ENCODE measurements around the gene NIPA2.

NIPA2 gene

DNA sequence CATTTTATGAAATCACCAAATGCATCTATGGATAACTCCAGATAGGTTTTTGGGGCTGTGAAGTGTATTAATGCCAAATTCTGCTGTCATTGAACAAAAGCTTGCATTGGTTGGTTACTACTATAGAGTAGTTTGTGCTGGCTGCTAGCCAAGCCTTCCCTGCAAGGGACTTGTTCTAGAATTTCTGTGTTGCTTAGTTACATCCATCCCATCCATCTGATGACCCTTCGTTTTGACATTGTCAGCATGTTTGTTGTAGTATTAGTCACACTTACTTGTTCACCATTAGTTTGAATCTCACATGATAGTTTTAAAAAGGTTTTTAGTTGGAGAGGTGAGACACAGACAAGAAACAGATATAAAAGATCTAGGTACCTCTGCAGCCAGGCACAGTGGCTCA is 7.0 kb upstream of the NIPA2 start:
- in situ Hi-C loops (cut with MboI; ENCODE audit: low sequenced_read_pairs) = no loop called here

DNA sequence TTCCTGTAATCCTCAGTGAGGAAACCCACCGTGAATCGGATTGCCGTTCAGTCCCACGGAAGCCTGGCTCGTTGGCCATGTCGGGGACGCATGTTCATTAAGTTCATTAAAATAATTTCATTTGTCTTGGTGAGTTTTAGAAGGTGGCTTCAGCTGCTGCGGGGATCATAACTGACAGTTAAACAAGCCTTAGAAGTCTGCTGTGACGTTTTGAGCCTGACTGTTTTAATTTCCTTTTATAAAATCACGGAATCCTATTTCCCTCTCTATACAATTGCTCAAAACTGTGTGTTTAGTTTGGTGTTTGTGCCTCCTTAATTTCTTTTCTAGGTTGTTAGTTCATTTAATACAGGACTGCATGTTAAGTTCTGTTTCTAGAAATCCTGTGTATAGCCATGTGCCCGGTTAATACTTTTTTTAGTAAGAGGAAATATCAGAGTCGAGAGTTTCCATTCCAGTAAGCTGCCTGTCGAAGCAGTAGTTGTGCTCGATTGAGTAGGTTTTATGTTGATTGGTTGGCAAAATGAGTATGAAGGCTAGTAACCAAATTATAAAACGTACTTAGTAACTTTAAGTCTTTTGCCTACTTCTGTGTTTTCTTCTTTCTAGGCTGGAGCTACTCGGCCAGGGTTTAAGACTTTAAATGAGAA is 705 bp downstream of the NIPA2 start:
- in situ Hi-C loops (cut with MboI; ENCODE audit: low sequenced_read_pairs) = no loop called here

DNA sequence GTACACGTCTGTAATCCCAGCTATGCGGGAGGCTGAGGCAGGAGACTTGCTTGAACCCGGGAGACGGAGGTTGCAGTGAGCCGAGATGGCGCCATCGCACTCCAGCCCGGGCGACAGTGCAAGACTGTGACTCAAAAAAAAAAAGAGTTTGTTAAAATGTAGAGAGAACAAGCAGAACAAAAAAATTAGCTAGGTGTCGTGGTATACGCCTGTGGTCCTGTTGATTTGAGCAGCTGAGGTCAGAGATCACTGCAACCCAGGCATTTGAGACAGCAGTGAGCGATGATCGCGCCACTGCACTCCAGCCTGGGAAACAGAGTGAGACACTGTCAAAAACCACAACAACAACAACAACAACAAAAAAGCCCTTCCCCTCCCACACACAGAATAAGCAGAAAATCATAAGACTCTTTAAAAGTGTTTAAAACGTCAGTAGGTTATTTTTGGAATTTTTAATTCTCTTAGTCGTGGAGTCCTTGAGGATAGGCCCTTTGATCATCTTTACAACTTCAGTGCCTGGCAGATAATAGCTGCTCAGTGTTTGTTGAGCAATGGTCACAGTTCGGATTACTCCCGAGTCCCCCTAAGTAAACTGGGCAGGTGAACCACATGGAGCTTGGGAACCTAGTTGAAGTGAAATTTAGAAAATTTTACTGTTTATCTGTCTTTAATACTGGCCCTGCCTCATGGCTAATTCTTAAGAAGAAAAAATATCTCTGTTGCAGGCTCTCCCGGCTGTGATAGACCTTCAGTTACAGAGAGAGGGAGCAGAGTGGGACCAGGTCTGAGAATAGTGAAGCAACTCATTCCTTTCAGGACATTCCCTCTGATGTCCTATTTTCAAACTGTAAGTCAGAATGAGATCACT is 6.2 kb downstream of the NIPA2 start:
- in situ Hi-C loops (cut with MboI; ENCODE audit: low sequenced_read_pairs) = no loop called here

DNA sequence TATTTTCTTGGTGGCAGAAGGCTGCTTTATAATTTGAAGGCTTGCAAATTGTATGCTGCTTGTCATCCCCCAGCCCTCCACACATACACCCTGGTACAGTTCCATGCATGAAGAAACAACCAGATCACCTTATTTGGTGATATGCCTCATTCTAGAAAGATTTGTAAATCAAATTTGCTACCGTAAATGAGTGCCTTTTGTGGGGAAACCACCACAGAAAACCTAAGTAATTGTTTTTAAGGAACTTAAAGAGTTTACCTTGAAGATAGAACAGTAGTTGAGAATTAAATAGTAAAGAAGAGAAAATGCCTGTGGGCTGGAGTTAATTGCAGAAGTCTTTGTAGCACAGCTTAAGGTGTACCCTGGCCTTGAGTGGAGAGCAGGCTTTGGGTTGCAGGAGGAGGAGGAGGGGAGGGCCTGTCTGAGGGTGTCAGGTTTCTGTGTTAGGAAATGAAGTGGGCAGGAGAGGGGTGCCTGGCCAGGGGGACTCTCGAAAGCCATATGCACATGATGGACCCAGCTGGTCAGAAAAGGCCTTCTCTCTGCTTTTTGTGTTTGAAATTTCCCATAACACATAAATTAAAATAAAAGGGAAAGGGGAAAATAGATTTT is 6.9 kb downstream of the NIPA2 start:
- in situ Hi-C loops (cut with MboI; ENCODE audit: low sequenced_read_pairs) = no loop called here

DNA sequence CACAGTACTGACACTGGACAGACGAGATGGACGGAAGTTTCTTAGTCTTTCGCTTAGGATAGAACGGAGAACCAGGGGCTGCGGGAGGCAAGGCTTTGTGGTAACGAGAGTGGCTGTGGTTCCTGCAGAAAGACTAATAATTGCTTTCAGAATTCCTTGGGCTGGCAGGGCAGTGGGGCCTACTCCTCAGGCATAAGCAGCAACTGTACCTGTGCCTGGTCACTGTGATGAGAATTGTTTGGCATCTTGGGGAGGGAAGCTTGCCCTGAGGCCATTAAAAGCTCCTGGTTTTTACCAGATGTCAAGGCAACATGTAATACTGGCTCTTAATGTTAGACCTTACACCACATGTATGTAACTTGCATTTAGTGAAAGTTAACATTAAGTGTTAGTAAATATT is 7.6 kb downstream of the NIPA2 start:
- in situ Hi-C loops (cut with MboI; ENCODE audit: low sequenced_read_pairs) = no loop called here

DNA sequence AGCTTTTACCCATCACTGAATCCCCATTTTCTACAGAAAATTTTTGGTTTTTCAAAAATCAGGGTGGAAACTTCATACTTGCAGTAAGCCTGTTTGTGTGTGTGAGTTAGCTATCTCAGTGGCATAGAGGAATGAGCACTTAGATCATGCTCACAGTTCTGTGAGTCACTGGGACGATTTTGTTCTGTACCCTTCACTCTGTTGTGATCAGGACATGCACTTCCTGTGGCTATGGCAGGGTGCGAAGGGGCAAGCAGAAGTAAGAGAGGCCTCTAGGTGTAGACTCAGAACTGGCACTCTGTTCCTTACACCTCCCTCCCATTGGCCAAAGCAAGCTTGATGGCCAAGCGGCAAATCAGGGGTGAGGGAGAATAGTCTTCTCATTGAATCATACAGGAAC is 11.6 kb downstream of the NIPA2 start:
- in situ Hi-C loops (cut with MboI; ENCODE audit: low sequenced_read_pairs) = no loop called here

DNA sequence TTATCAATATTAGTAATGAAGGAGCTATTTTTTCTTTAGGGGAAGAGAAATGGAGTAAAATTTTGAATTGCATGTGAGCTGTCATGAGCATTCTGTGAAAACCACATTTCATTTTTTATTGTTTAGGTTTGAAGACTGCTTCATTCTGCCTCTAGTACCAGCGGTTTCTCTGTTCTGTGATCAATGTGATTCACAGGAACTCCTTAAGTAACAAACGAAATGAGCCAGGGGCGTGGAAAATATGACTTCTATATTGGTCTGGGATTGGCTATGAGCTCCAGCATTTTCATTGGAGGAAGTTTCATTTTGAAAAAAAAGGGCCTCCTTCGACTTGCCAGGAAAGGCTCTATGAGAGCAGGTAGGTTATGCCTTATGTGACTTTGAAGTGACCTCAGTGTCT is 13.0 kb downstream of the NIPA2 start:
- in situ Hi-C loops (cut with MboI; ENCODE audit: low sequenced_read_pairs) = no loop called here

DNA sequence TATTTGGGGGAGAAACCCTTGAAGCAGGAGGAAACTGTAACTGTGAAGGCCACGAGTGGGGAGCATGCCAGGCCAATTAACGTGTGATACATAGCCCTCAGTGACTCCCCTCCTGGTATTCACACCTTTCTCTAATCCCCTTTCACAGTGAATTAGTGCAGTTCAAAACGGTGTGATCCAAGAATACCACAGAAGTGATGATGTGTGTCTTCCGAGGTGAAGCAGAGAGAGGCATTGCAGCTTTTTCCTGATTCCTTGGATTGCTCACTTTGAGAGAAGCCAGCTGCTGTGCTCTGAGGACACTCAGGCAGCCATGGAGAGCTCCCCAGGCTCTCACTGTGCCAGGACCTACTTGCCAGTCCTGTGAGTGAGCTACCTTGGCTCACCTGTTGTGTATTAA is 17.3 kb downstream of the NIPA2 start:
- in situ Hi-C loops (cut with MboI; ENCODE audit: low sequenced_read_pairs) = no loop called here

DNA sequence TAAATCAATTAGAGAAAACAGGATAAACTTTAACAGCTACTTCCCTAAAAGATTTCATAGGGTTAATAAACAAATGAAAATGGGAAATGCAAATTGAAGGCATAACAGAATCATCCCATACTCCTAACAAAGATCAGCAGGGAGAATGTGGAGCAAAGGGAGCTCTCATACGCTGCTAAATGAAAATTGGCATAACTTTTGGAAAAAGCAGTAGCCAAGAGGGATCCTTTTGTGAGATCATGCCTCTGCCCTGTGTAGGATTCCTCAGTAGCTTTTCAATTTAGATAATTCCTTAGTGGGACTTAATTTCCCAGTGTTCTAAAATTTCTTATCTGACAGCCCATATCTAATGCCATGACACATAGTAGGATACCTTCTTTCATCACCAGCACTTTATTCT is 18.2 kb downstream of the NIPA2 start:
- in situ Hi-C loops (cut with MboI; ENCODE audit: low sequenced_read_pairs) = no loop called here

DNA sequence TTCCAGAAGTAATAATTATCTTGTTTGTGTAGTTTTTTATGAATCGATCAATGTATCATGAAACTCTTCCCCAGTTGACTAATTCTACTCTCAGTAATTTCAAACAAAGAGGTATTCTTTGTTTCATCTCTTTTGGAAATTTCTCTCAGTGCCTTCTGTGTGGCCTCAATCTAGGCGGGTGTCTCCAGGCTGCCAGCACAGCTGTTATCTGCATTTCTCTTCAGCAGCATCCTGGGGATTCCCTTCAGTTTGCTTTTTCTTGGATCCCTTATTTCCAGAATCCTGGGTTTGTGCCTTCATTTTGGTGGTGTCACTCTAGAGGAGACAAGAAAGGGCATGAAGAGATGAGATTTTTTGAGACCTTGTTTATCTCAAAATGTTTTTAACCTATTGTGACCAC is 22.7 kb downstream of the NIPA2 start:
- in situ Hi-C loops (cut with MboI; ENCODE audit: low sequenced_read_pairs) = no loop called here

DNA sequence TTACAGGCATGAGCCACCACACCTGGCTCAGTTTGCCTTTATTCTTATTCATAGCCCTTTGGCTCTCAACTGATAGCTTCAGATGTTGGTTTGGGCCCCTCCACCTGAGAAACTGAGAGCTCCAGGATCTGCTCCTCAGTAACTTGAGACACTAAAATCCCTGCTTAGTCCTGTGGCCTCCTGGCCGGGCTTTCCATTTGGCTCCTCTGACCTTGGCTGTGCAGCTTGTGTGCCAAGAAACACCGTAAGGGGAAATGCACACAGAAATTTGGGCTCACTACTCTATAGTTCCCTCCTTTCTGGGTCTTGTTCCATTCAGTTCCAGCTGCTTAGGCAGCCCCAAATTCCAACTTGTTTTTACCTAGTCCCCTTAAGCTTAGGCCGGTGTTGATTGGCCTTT is 24.9 kb downstream of the NIPA2 start:
- in situ Hi-C loops (cut with MboI; ENCODE audit: low sequenced_read_pairs) = no loop called here

DNA sequence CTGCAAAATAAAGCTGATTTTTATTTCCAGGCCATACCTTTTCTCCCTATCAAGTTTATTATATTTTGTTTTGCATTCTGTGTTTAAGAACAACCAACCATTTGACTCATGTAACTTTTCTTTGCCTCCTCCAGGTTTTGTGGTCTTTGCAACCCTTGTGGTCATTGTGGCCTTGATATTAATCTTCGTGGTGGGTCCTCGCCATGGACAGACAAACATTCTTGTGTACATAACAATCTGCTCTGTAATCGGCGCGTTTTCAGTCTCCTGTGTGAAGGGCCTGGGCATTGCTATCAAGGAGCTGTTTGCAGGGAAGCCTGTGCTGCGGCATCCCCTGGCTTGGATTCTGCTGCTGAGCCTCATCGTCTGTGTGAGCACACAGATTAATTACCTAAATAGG is 27.6 kb downstream of the NIPA2 start:
- in situ Hi-C loops (cut with MboI; ENCODE audit: low sequenced_read_pairs) = no loop called here

DNA sequence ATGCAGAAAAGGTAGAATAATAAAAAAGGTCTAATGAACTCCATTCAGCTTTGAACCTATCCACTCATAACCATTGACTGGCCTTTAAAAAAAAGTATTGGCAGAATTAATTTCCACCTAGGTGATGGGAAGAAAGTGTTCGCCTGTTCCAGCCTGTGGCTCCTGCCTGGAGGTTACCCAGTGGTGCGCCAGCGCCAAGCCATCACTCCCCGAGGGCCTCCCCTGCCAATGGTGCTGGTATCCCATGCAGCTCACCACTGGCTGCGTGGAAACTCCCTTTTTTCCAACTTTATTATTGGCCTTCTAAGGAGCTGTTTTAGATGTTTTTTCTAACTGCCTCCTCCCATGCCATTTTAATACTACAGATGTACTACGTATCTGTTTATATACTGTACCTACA is 29.4 kb downstream of the NIPA2 start:
- in situ Hi-C loops (cut with MboI; ENCODE audit: low sequenced_read_pairs) = no loop called here

DNA sequence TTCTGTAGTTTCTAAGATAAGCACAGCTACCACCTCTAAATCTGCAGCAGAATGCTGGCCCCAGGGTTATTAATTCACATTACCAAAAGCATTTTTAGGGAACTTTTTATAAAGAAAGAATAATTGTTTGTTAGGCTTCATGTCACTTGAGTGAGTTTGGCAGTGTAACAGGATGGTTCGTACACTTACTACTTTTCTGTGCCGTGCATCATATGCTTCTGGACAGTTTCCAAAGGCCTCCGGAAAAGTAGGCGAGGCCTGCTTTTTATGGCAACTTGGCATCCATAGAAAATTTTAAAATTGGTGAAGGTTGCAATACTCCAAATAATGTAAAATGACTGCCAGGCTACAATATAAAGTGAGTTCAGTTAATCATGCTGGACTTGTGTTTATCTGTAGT is 30.0 kb downstream of the NIPA2 start:
- in situ Hi-C loops (cut with MboI; ENCODE audit: low sequenced_read_pairs) = no loop called here

DNA sequence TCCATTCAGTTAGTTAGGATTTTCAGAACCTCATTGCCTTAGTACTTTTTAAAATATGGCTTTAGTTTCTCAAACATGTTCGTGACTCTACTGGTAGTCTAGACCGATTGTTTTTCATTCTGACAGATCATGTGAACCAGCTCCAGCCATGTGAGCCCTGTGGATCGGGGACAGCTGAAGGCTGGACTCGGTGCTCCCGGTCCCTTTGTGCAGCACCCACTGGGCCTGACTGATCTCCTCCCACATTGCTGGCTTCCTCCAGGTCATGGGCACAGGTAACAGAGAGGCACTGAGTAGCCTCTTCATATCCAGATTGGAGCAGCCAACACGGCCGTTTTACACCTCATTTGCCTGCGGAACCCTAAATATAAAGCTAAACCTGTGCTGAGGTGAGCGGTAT is 30.5 kb downstream of the NIPA2 start:
- in situ Hi-C loops (cut with MboI; ENCODE audit: low sequenced_read_pairs) = no loop called here

DNA sequence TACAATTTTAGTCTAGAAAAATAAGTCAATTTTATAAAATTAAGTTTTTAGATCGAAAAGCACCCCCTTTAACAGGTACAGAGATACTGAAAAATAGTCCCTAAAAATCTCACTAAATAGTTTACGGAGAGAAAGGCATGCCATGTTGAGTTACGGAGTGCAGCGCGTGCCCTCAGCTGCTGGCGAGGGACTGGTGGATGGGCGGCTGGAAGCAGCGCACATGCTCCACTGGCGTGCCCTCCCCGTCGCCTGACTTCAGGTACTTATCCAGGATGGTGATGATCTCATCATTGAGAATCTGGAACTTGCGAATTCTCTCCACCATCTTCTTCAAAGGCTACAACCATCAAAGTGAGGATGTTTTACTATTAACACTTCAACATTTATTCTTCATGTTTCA is 31.4 kb downstream of the NIPA2 start:
- in situ Hi-C loops (cut with MboI; ENCODE audit: low sequenced_read_pairs) = no loop called here

DNA sequence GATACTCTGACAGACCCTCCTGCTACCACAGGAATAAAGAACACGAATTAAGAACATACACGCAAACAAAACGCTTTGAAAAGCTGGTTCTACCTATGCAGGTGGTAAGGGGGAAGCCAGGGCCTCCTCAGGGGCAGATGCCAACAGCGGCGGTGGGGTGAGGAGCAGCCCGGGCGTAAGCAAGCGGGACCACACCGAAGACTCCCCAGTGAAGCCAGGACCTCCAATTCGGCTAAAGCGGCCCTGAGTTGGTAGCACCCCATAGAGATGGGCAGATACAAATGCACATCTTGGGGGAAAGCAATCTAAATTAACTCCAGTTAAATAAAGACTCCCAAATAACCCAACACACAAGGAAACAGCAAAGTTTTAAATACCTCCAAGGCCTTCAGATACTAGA is 32.4 kb downstream of the NIPA2 start:
- in situ Hi-C loops (cut with MboI; ENCODE audit: low sequenced_read_pairs) = no loop called here

DNA sequence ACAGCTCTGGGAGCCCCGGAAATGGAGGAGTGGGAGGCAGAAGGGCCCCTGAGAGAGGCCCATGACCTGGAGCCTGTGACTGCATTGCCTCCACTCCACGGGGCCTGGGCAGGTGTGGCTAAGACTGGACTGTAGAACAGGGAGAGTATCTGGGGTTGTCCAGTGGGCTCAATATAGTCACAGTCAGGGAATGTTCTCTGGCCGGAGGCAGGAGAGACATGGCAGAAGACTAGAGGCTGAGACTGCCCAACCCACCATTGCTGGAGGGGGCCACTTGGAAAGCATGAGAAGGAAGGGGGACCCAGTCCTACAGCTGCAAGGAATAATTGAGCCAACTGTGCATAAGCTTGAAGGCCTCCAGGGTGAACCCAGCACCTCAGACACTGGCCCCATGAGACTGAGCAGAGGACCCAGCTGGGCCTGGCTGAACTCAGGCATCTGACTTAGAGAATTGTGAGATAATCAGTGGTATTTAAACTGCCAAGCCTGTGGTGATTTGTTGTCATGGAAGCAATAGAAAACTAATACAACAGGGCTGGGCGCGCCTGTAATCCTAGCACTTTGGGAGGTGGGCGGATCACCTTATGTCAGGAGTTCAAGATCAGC is 33.1 kb downstream of the NIPA2 start:
- in situ Hi-C loops (cut with MboI; ENCODE audit: low sequenced_read_pairs) = no loop called here

DNA sequence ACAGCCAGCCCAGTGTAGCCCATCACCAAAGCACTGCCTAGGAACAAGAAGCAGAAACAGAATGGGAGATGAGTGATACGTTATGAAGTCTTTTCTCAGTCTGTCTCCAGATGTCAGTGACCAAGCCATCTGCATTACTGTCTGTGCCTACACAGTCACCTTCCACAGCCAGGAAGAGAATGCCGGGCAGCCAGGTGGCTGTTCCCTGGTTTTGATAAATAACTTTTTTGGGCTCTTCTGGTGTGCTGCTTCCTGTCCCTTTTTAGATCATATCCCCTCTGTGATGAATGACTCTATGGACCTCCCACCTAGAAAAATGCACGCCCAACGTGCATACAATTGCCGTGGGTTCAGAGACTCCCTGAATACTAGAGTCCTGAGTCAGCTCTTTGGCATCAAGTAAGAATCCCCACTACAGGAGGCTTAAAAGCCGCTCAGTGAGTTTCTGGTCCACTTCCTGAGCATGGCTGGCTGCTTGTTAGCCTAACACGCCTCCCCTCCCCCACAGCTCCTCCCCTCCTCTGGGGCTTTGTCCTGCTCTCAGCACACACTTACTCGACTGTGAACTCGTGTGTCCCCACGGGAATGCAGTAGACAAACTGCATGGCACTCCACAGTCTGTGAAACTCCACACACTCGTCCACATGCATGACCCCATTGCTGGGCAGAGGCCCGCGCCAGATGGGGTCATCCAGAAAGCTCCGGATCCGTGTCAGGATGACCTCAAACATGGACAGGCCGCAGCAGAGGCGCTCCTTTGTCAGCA is 34.7 kb downstream of the NIPA2 start:
- in situ Hi-C loops (cut with MboI; ENCODE audit: low sequenced_read_pairs) = no loop called here

DNA sequence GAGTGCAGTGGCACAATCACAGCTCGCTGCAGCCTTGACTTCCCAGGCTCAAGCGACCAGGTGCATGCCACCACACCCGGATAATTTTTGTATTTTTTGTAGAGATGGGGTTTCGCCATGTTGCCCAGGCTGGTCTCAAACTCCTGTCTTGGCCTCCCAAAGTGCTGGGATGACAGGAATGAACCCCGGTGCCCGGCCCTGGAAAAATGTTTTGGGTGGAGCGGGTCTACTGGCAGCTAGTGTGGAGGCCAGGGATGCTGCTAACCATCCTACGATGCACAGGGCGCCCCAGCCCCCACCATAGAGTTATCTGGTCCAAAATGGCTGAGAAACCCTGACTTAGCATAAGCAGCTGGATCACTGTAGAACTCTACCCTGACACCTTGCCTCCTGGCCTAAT is 35.4 kb downstream of the NIPA2 start:
- in situ Hi-C loops (cut with MboI; ENCODE audit: low sequenced_read_pairs) = no loop called here

DNA sequence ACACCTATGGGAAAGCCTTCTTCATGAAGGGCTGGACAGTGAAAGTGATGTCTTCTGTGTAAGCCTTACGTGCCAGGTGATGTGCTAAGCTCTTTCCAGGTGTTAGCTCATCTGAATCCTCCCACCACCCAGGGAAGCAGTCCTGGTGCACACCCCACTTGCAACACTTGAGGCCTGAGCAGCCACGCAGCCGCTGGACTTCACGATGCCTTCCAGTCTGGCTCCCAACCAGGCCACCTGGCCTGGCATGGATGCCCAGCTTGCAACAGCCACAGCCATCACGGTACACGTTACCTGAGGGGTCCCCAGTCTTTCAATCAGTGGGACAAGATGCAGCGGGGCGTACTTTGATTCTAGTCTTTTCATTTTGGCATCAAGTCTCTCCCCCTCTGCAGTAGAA is 35.8 kb downstream of the NIPA2 start:
- in situ Hi-C loops (cut with MboI; ENCODE audit: low sequenced_read_pairs) = no loop called here
